Kidney epithelial cell (primary cell): ENCODE results near the gene UNK. TPM values are rescaled to one million over a fixed set of nuclear protein-coding genes. Genes with fewer than 3 reads are reported as not detected.
"Not testable (repeated sequence)": the region's sequence is repeated elsewhere in the genome, so short reads cannot be mapped to it uniquely, and the experiment has no call there.

ENCODE experiments used
- DNase-seq: peaks from one replicate; pipeline ENCODE4 v3.0.0-alpha.2; 2010; ENCODE audit warnings: low read depth
- H3K27me3 ChIP-seq: 2 replicates; pipeline ENCODE4 v1.6.0; 2011; ENCODE audit warnings: low read length; ENCODE audit not compliant: control insufficient read depth, insufficient read depth
- H3K36me3 ChIP-seq: 2 replicates; pipeline ENCODE4 v1.5.1; 2011; ENCODE audit warnings: low read length; ENCODE audit not compliant: control insufficient read depth, insufficient read depth
- H3K4me3 ChIP-seq: 2 replicates; pipeline ENCODE4 v1.5.1; 2011; ENCODE audit warnings: low read depth, mild to moderate bottlenecking, control low read depth, low read length
- CTCF ChIP-seq: IDR thresholded peaks from 2 replicates; pipeline ENCODE4 v1.5.1; 2011; ENCODE audit warnings: mild to moderate bottlenecking, moderate library complexity, low read length, control low read depth, inconsistent platforms; ENCODE audit not compliant: insufficient read depth, poor library complexity, severe bottlenecking
- total RNA-seq: library from RNA; depleted of rRNA; stranded (reverse); fragments of >200 nt; gene quantifications from 2 replicates; pipeline ENCODE4 v1.2.3, GENCODE V29; 2015

The UNK gene
- total RNA-seq, 1 donor from 2014 or later, result 18.6 TPM

GRCh38 chr17:75854101-75854748 is 69.6 kb downstream of the UNK start:
- no peaks in the 10 kb centered on the region for H3K27me3 ChIP-seq
- peak overlapping the region; percentile 53 for H3K4me3 ChIP-seq
- peaks cover 2% of the 10 kb centered on the region for H3K36me3 ChIP-seq
- DNase-seq, result no peak
- TF ChIP-seq CTCF, result no peak

- DNase-seq, result no peak
- H3K27me3 ChIP-seq, result no peaks in the 10 kb centered on the region
- peak overlapping the region; percentile 53 for H3K4me3 ChIP-seq
- no peaks in the 10 kb centered on the region for H3K36me3 ChIP-seq
- TF ChIP-seq CTCF, result peak; percentile 20
Observed at GRCh38 chr17:75854881-75855309, 70.3 kb downstream of the UNK start.

GRCh38 chr17:75855310-75856061 is 70.9 kb downstream of the UNK start, which contains the start of gene WBP2:
WBP2 (minus strand) TSS chr17:75855335; CDS start chr17:75855297, 38 bp downstream.
- H3K27me3 ChIP-seq, result no peaks in the 10 kb centered on the region
- H3K36me3 ChIP-seq, result no peaks in the 10 kb centered on the region
- H3K4me3 ChIP-seq, result peak within 1 kb of the TSS; percentile 72
- TF ChIP-seq CTCF, result no peak
- DNase-seq, result peak; percentile 100

GRCh38 chr17:75856062-75856756 is 71.6 kb downstream of the UNK start:
- no peak for DNase-seq
- TF ChIP-seq CTCF, result no peak
- Histone ChIP-seq H3K27me3 (no peaks in the 10 kb centered on the region), H3K4me3 (peak overlapping the region; percentile 72), H3K36me3 (no peaks in the 10 kb centered on the region)

GRCh38 chr17:75859358-75859757 is 74.8 kb downstream of the UNK start:
- not testable (repeated sequence) for H3K36me3 ChIP-seq, H3K27me3 ChIP-seq, H3K4me3 ChIP-seq, DNase-seq

GRCh38 chr17:75861927-75862317 is 77.3 kb downstream of the UNK start:
- H3K36me3 ChIP-seq, result no peaks in the 10 kb centered on the region
- no peak for DNase-seq
- H3K4me3 ChIP-seq, result no peak overlapping the region
- H3K27me3 ChIP-seq, result no peaks in the 10 kb centered on the region
- TF ChIP-seq CTCF, result no peak
